ENCODE data around the gene GRK7. TPM values are rescaled to one million over a fixed set of nuclear protein-coding genes. Genes with fewer than 3 reads are reported as not detected.
"Not testable (repeated sequence)": the region's sequence is repeated elsewhere in the genome, so short reads cannot be mapped to it uniquely, and the experiment has no call there.

Gene GRK7
- polyA plus RNA-seq, 3 donors from 2014 or later = 0.09 TPM; not detected in 2

DNA sequence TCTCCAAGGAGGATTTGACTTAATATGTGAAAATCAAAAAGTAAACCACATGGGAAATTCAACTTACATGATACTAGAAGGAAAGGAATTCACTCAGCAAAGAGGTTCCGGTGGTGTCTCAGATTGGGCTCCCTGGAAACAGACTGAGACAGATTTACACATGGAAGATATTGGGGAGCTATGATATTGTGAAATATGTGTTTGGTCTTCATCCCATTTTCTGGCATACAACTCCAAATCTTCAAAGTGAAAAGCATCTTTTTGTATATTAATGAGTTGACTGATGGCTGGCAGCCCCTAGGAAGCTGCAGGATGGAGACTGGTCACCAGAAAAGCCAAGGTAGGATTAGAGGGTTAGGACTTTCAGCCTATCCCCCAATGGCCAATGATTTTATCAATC is 29.3 kb downstream of the GRK7 start:
- H3K4me3 Mint-ChIP-seq = no peak overlapping the region
- H3K9me3 Mint-ChIP-seq = no peaks in the 10 kb centered on the region
- DNase-seq = no peak
- peaks cover 35 to 43% of the 10 kb centered on the region in 2 donors for H3K4me1 Mint-ChIP-seq
- no peaks in the 10 kb centered on the region for H3K36me3 Mint-ChIP-seq
- peaks cover 0 to 11% (median 3%) of the 10 kb centered on the region in 3 donors for H3K27me3 Mint-ChIP-seq (ENCODE audit: low read depth in 3 of 3)
- H3K27ac Mint-ChIP-seq = no peak overlapping the region

DNA sequence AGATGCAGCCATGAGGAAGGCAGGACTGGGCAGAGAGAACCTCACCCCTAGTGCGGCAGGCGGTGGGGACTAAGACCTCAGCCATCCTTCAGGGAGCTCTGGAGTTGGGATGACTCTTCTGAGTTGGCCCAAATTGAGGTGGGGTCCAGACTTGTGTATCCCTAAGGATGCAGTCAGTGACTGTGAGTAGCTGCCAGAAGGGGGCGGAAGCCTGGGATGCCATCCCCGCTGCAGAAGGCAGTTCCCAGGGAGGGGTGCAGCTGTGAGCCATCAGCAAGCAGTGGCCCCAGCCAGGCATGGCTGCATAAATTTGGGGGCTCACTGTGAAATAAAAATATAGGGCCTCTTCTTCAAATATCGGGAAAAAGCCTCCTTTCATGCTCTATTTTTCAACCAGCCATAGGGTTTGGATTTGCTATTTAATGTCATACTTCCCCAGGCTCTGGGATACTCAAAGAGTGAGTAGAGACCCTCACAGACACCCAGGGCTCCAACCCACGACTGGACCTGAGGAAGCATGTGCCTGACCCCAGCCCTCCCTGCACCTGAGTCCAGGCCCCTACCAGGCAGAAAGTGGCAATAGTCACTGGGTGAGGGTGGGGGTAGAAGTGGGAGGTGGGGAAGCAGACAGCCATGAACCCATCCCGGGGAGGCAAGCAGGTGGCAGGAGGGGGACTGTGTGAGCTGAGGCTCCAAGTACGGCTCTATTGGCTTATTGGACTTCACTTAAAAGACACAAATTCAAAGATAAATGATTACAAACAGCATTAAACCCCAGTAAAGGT is 30.5 kb downstream of the GRK7 start:
- H3K27ac Mint-ChIP-seq = peak overlapping the region in 5 of 6 donors; percentile 23 to 99 (median 90)
- no peaks in the 10 kb centered on the region for H3K9me3 Mint-ChIP-seq
- H3K27me3 Mint-ChIP-seq (ENCODE audit: low read depth in 3 of 3) = peaks cover 0 to 14% (median 3%) of the 10 kb centered on the region in 3 donors
- no peaks in the 10 kb centered on the region for H3K36me3 Mint-ChIP-seq
- peaks cover 47 to 55% of the 10 kb centered on the region in 2 donors for H3K4me1 Mint-ChIP-seq
- DNase-seq = no peak
- H3K4me3 Mint-ChIP-seq = peak overlapping the region in 1 of 5 donors; percentile 60

DNA sequence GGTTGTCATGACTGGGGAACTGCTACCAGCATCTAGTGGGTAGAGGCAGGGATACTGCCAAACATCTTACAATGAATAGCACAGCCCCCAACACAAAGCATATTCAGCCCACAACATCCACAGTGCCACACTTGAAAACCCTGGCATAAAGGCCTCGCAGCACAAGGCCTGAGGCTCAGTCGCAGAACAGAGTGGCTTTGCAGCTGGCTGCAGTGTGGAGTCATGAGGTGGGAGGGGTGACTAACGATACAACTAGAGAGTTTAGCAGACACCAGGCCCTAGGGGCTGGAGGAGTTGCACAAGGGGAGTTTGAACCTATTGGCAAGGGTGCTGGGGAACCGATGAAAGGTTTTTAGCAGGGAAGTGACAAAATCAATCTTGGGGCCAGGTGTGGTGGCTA is 32.1 kb downstream of the GRK7 start:
- H3K4me1 Mint-ChIP-seq = peaks cover 60 to 69% of the 10 kb centered on the region in 2 donors
- peak in 1 of 3 donors; percentile 12 for DNase-seq
- H3K36me3 Mint-ChIP-seq = no peaks in the 10 kb centered on the region
- H3K4me3 Mint-ChIP-seq = peak overlapping the region in 3 of 5 donors; percentile 29 to 93 (median 92)
- no peaks in the 10 kb centered on the region for H3K9me3 Mint-ChIP-seq
- H3K27ac Mint-ChIP-seq = peak overlapping the region; percentile 92 to 99 (median 98)
- H3K27me3 Mint-ChIP-seq (ENCODE audit: low read depth in 3 of 3) = peaks cover 0 to 14% (median 3%) of the 10 kb centered on the region in 3 donors

DNA sequence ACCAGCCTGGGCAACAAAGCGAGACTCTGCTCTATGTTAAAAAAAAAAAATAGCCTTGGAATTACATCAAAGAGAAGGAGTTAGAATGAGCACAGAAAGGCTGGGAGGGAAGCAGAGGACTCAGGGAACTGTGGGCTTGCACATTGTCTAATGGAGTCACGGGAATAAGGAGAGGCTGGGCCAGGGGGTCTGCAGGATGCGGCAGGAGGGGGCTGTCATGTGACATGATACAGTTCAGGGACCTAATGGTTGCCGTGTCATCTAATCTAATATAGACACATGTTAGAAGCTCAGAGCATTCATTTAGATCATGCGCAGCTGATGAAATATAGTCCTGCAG is 32.5 kb downstream of the GRK7 start:
- peak overlapping the region; percentile 87 to 93 (median 92) for H3K4me3 Mint-ChIP-seq
- no peaks in the 10 kb centered on the region for H3K36me3 Mint-ChIP-seq
- H3K4me1 Mint-ChIP-seq = peaks cover 60 to 69% of the 10 kb centered on the region in 2 donors
- DNase-seq = no peak
- peak overlapping the region; percentile 92 to 99 (median 98) for H3K27ac Mint-ChIP-seq
- peaks cover 0 to 14% (median 3%) of the 10 kb centered on the region in 3 donors for H3K27me3 Mint-ChIP-seq (ENCODE audit: low read depth in 3 of 3)
- no peaks in the 10 kb centered on the region for H3K9me3 Mint-ChIP-seq

DNA sequence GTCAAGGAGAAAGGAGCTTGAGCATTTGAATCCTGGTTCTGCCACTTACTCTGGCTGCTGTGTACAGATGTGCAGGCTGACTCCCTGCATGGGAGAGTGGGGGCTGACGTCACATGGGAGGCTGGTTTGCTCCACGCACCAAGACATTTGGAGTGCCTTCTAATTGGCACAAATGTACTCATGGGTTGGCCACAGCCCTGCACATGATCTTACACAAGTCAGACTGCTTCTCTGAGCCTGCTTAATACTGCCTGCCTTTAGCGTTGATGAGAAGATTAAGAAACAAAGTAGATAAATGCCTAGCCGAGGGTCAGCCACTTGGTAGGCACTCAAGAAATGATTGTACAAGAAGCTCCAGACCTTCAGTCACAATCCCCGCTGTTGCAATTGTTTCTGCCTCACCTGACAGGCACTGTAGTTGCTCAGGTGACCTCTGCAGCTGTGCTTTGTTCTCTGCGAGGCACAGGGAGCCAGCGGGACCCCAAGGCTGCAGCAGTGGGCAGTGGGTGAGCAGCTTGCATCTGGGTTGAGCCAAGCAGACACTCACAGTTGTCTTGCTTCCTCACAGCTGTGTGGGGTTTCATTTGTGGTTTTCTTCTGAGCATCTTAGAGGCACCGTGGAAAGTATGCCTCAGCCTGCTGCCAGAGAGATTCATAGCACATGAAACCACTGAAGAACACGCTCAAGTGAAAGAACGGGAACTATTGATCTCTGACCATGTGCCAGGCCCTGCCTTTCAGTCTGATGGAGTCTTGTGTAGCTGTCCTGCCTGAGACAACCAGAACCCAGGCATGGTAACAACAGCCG is 33.1 kb downstream of the GRK7 start:
- Mint-ChIP-seq H3K27me3 (ENCODE audit: low read depth in 3 of 3) (peaks cover 0 to 14% (median 3%) of the 10 kb centered on the region in 3 donors), H3K4me1 (peaks cover 60 to 69% of the 10 kb centered on the region in 2 donors), H3K9me3 (no peaks in the 10 kb centered on the region), H3K4me3 (peak overlapping the region; percentile 87 to 93 (median 92)), H3K36me3 (no peaks in the 10 kb centered on the region), H3K27ac (peak overlapping the region; percentile 92 to 99 (median 98))
- DNase-seq = peak; percentile 71 to 81 (median 80)

DNA sequence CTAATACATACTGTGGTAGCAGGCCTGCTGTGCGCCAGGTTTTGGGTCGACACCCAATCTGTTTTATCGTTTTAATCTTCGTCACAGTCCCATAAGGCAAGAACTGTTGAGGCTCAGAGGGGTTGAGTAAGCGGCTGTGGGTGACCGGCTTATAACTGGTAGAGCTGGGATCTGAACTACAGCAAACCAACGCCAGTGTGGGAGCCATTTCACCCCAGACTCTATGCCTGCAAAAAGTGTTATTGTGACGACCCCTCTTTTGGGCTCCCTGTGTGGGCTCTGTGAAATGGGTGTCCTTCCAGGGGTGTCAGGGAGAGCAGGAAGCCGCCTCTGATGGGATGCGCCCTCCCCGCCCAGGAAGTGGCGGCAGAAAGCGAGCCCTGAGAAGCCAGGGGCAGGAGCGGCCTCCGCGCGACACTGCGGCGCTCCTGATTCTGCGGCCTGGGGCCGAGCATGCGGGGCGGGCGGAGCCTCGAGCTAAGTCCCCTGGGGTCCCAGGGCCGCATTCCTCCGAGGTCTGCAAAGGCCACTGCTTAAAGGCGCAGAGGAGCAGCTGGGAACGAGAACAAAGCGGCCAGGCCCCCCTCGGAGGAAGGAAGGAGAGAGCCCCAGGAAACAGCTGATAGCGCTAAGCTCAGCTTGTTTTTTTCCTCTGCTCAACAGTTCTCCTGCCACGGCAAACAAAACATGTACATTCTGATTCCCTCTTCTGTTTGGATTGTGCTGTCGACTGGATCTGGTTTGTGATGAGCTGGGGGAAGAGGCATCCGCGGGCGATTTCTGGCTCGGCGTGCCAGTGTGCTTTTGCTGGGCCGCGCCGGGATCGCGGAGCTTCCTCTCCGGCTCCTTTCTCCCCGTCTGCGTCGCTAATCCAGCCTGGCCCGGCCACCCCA is 33.9 kb downstream of the GRK7 start:
- Mint-ChIP-seq H3K4me3 (peak overlapping the region; percentile 87 to 93 (median 92)), H3K27ac (peak overlapping the region; percentile 92 to 99 (median 98)), H3K27me3 (ENCODE audit: low read depth in 3 of 3) (peaks cover 0 to 12% (median 3%) of the 10 kb centered on the region in 3 donors), H3K36me3 (peaks cover 0 to 4% (median 0%) of the 10 kb centered on the region in 3 donors), H3K4me1 (peaks cover 60 to 69% of the 10 kb centered on the region in 2 donors), H3K9me3 (no peaks in the 10 kb centered on the region)
- peak; percentile 53 to 59 (median 55) for DNase-seq

DNA sequence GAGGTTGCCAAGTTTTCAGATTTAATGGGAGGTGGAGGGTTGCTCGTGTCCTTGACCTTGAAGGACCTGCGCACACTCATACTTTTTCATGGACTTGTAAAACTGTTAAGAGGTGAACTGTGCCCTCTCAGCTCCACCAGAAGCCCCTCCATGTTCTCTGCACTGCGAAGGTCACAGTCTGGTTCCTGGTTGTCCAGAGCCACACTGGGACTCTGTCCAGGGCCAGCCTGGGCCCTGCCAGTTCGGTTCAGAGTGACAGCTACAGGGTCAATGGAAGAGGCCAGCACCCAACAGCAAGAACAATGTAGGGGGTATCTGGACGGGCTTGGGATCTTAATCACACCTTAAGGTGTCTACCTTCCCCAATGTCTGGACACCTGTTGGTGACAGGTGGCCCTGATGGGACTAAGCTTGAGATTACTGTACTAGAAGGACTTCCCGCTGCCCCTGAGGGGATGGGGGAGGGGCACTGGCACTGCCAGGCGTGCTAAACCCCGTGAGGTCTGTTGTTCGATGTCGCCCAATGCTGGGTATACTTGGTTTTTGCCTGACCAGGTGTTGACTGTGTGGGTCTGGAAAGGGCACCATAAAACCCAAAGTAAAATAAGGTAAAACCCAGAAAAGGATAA is 34.7 kb downstream of the GRK7 start:
- peak; percentile 17 to 23 (median 21) for DNase-seq
- Mint-ChIP-seq H3K9me3 (no peaks in the 10 kb centered on the region), H3K27me3 (ENCODE audit: low read depth in 3 of 3) (peaks cover 0 to 13% (median 3%) of the 10 kb centered on the region in 3 donors), H3K27ac (peak overlapping the region; percentile 92 to 99 (median 98)), H3K36me3 (peaks cover 0 to 4% (median 0%) of the 10 kb centered on the region in 3 donors), H3K4me3 (peak overlapping the region; percentile 87 to 93 (median 92)), H3K4me1 (peaks cover 60 to 69% of the 10 kb centered on the region in 2 donors)

DNA sequence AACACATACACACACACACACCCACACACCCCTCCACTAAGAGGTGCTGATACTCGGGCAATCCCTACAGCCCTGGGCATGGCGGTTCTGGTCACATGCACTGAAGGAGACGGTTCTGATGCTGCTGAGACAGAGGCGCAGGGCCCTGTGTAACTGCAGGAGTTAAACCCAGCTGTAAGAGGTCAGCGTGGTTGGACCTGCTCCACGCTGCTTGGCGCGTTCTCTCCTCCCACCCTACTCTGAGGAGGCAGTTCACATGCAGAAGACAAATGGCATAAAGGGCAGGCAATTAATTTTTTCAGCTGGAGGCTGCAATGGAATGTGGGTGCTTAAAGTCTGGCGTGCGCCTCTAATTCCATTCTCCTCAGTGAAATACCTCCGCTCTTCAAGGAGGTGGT is 35.2 kb downstream of the GRK7 start:
- Mint-ChIP-seq H3K27me3 (ENCODE audit: low read depth in 3 of 3) (peaks cover 0 to 13% (median 3%) of the 10 kb centered on the region in 3 donors), H3K9me3 (no peaks in the 10 kb centered on the region), H3K36me3 (peaks cover 0 to 4% (median 0%) of the 10 kb centered on the region in 3 donors), H3K4me3 (peak overlapping the region; percentile 87 to 93 (median 92)), H3K27ac (peak overlapping the region; percentile 92 to 99 (median 98)), H3K4me1 (peaks cover 60 to 64% of the 10 kb centered on the region in 2 donors)
- DNase-seq = peak in 2 of 3 donors; percentile 15

DNA sequence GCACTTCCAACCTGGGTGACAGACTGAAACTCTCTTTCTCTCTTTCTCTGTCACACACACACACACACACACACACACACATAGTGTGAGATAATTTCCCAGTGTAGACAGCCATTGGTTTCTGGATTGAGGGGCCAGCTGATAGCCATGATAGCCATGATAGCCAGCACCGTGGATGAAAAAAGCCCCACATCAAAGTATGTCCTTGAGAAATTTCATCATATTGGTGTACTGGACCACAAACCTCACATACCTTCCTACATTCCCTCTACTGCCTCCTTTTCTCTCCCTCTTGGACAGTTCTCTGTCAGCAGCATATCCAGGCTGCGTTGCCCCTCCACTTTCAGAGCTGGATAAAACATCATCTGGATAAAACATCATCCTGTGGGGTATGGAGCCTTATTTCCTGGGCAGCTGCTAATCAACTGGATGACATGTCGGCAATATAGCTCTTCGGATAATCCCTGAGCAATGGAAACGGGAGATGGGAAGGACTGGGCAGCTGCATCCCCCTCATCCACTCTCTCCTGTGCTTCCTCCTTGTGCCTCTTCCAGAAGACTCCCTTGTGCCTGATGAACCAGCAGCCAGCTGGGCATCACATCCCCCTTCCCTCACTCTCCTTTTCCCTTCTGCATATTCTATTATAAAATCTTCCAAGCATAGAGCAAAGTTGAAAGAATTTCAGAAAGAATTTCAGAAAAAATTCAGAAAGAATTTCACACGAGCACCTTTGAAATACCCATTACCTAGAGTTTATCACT is 39.3 kb downstream of the GRK7 start:
- Mint-ChIP-seq H3K27ac (no peak overlapping the region), H3K9me3 (no peaks in the 10 kb centered on the region), H3K4me3 (no peak overlapping the region), H3K27me3 (ENCODE audit: low read depth in 3 of 3) (peaks cover 0 to 6% (median 0%) of the 10 kb centered on the region in 3 donors), H3K36me3 (peaks cover 0 to 4% (median 0%) of the 10 kb centered on the region in 3 donors), H3K4me1 (peaks cover 25 to 26% of the 10 kb centered on the region in 2 donors)
- DNase-seq = no peak

DNA sequence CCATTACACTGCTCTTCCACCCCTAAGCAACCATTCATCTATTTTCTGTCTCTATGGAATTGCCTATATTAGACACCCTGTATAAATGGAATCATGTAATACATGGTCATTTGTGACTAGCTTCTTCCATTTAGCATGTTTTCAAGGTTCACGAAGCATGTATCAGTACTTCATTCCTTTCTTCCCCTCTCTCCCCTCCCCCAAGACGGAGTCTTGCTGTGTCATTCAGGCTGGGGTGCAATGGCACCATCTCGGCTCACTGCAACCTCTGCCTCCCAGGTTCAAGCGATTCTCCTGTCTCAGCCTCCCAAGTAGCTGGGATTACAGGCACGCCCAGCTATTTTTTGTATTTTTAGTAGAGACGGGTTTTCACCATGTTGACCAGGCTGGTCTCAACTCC is 40.3 kb downstream of the GRK7 start:
- peaks cover 14 to 15% of the 10 kb centered on the region in 2 donors for H3K4me1 Mint-ChIP-seq
- not testable (repeated sequence) for DNase-seq; H3K4me3 Mint-ChIP-seq; H3K27ac Mint-ChIP-seq; H3K36me3 Mint-ChIP-seq; H3K27me3 Mint-ChIP-seq (ENCODE audit: low read depth in 3 of 3); H3K9me3 Mint-ChIP-seq

DNA sequence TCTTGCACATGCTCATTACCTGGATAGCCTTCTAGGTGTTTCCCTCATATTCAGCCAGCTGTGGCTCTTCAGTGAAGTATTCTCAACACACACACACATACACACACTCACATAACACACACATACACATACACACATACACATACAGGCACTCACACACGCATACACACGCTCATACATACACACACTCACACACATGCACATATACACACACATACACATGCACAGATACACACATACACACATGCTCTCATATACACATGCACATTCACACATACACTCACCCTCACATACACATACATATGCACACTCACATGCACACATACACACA is 41.2 kb downstream of the GRK7 start:
- no peak overlapping the region for H3K4me3 Mint-ChIP-seq
- H3K27me3 Mint-ChIP-seq (ENCODE audit: low read depth in 3 of 3) = peaks cover 0 to 3% (median 0%) of the 10 kb centered on the region in 3 donors
- peaks cover 0 to 4% (median 0%) of the 10 kb centered on the region in 3 donors for H3K36me3 Mint-ChIP-seq
- H3K9me3 Mint-ChIP-seq = no peaks in the 10 kb centered on the region
- H3K27ac Mint-ChIP-seq = no peak overlapping the region
- H3K4me1 Mint-ChIP-seq = peaks cover 5 to 7% of the 10 kb centered on the region in 2 donors
- no peak for DNase-seq
